ENCODE results near the gene DSCAML1. TPM values are rescaled to one million over a fixed set of nuclear protein-coding genes. Genes with fewer than 3 reads are reported as not detected.

DSCAML1 gene
- total RNA-seq, 1 experiment from 2014 or later = not detected

- Histone ChIP-seq H3K36me3 (ENCODE audit: control insufficient read depth in 1 of 2, insufficient read depth in 2 of 2, low read length in 2 of 2) (no peaks in the 10 kb centered on the region), H3K79me2 (ENCODE audit: insufficient read depth, low read length) (no peaks in the 10 kb centered on the region), H2AFZ (ENCODE audit: low read depth, low read length, poor library complexity, severe bottlenecking) (no peak overlapping the region), H3K27ac (ENCODE audit: low read depth, low read length) (no peak overlapping the region), H4K20me1 (ENCODE audit: insufficient read depth) (no peaks in the 10 kb centered on the region), H3K4me3 (replicated peaks in 1 of 2; ENCODE audit: low read depth in 1 of 2, low read length in 2 of 2) (no peak overlapping the region), H3K4me2 (ENCODE audit: low read length) (no peak overlapping the region), H3K9me2 (ENCODE audit: insufficient read depth) (no peaks in the 10 kb centered on the region), H3K4me1 (ENCODE audit: control insufficient read depth in 1 of 2, insufficient read depth in 2 of 2, low read length in 2 of 2) (no peaks in the 10 kb centered on the region), H3K27me3 (ENCODE audit: insufficient read depth, low read length) (peaks cover 18% of the 10 kb centered on the region), H3K9ac (ENCODE audit: low read length) (no peak overlapping the region), H3K9me3 (ENCODE audit: control insufficient read depth in 1 of 2, insufficient read depth in 1 of 2, low read depth in 1 of 2, low read length in 2 of 2) (no peaks in the 10 kb centered on the region)
- ChIA-PET CTCF (no interaction called here), POLR2A (no interaction called here), RAD21 (ENCODE audit: low non-redundant PET in 1 of 2, low total read pairs in 2 of 2, uncharacterized antibody in 2 of 2, unreplicated experiment in 2 of 2) (no interaction called here)
- TF ChIP-seq RAD21 (IDR thresholded peaks at IDR 0.05; ENCODE audit: low read depth) (no peak), JUND (IDR thresholded peaks at IDR 0.05) (no peak), SIN3A (IDR thresholded peaks at IDR 0.05; ENCODE audit: low read depth) (no peak), EZH2 (IDR thresholded peaks at IDR 0.05) (no peak), CBX3 (IDR thresholded peaks at IDR 0.05; ENCODE audit: low read depth) (no peak), ZNF274 (IDR thresholded peaks at IDR 0.05; ENCODE audit: low read depth, low read length) (no peak), EGR1 (IDR thresholded peaks at IDR 0.05; ENCODE audit: low read depth) (no peak), CEBPB (IDR thresholded peaks at IDR 0.05; ENCODE audit: low read depth) (no peak), POLR2A (IDR thresholded peaks at IDR 0.05; ENCODE audit: borderline replicate concordance, extremely low read depth, insufficient read depth, insufficient read length) (no peak), ELF1 (IDR thresholded peaks at IDR 0.05; ENCODE audit: borderline replicate concordance, low read depth) (no peak)
- TF ChIP-seq, protein P1, sequence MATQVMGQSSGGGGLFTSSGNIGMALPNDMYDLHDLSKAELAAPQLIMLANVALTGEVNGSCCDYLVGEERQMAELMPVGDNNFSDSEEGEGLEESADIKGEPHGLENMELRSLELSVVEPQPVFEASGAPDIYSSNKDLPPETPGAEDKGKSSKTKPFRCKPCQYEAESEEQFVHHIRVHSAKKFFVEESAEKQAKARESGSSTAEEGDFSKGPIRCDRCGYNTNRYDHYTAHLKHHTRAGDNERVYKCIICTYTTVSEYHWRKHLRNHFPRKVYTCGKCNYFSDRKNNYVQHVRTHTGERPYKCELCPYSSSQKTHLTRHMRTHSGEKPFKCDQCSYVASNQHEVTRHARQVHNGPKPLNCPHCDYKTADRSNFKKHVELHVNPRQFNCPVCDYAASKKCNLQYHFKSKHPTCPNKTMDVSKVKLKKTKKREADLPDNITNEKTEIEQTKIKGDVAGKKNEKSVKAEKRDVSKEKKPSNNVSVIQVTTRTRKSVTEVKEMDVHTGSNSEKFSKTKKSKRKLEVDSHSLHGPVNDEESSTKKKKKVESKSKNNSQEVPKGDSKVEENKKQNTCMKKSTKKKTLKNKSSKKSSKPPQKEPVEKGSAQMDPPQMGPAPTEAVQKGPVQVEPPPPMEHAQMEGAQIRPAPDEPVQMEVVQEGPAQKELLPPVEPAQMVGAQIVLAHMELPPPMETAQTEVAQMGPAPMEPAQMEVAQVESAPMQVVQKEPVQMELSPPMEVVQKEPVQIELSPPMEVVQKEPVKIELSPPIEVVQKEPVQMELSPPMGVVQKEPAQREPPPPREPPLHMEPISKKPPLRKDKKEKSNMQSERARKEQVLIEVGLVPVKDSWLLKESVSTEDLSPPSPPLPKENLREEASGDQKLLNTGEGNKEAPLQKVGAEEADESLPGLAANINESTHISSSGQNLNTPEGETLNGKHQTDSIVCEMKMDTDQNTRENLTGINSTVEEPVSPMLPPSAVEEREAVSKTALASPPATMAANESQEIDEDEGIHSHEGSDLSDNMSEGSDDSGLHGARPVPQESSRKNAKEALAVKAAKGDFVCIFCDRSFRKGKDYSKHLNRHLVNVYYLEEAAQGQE (IDR thresholded peaks at IDR 0.05; ENCODE audit: low read depth) = no peak
- TF ChIP-seq, protein P2, sequence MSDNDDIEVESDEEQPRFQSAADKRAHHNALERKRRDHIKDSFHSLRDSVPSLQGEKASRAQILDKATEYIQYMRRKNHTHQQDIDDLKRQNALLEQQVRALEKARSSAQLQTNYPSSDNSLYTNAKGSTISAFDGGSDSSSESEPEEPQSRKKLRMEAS (IDR thresholded peaks at IDR 0.05) = no peak
- no peak for ATAC-seq
- BruUV-seq (replicated peaks) = no TSS peak
- intact Hi-C loops (cut with micrococcal nuclease) = no loop called here
- DNase-seq (ENCODE audit: low read depth, low spot score) = no peak
Measured at GRCh38 chr11:117465236-117465997, 331.6 kb downstream of the DSCAML1 start.

Measured in HCT116 (cell line).